DOHH2 (cell line): ENCODE data around the gene UBE2E1.

Experiments
- H3F3A ChIP-seq: fragments of 200-600 bp; sonication (generic), shearing (Covaris generic); 2 replicates; pipeline ENCODE4 v1.6.0; 2016; ENCODE audit warnings: antibody characterized with exemption, mild to moderate bottlenecking; ENCODE audit not compliant: control insufficient read depth, insufficient read depth
- H3K27ac ChIP-seq: fragments of 200-600 bp; sonication (generic); 2 replicates; pipeline ENCODE4 v1.5.1; 2014; ENCODE audit warnings: low read depth, mild to moderate bottlenecking, low read length, moderate library complexity
- H3K27me3 ChIP-seq: fragments of 200-600 bp; sonication (generic); 2 replicates; pipeline ENCODE4 v1.6.1; 2014; ENCODE audit warnings: mild to moderate bottlenecking, low read length, mixed read lengths; ENCODE audit not compliant: control insufficient read depth
- H3K36me3 ChIP-seq: fragments of 200-600 bp; sonication (generic); 2 replicates; pipeline ENCODE4 v1.6.1; 2014; ENCODE audit warnings: mild to moderate bottlenecking, low read length, moderate library complexity, mixed read lengths; ENCODE audit not compliant: control insufficient read depth
- H3K4me1 ChIP-seq: fragments of 200-600 bp; sonication (generic); 2 replicates; pipeline ENCODE4 v1.6.1; 2014; ENCODE audit warnings: mild to moderate bottlenecking, low read length, mixed read lengths; ENCODE audit not compliant: control insufficient read depth
- H3K4me2 ChIP-seq: fragments of 200-600 bp; sonication (generic); 2 replicates; pipeline ENCODE4 v1.6.0; 2014; ENCODE audit warnings: mild to moderate bottlenecking, low read length, moderate library complexity
- H3K4me3 ChIP-seq: fragments of 200-600 bp; sonication (generic); 2 replicates; pipeline ENCODE4 v1.5.1; 2014; ENCODE audit warnings: mild to moderate bottlenecking, low read length, mixed read lengths
- H3K79me2 ChIP-seq: fragments of 200-600 bp; sonication (generic); 2 replicates; pipeline ENCODE4 v1.6.1; 2014; ENCODE audit warnings: mild to moderate bottlenecking, low read length, mixed read lengths; ENCODE audit not compliant: control insufficient read depth
- H3K9me2 ChIP-seq: fragments of 200-600 bp; sonication (generic); replicated peaks from 2 replicates; pipeline ENCODE4 v1.6.1; 2014; ENCODE audit warnings: mild to moderate bottlenecking, low read length, mixed read lengths; ENCODE audit not compliant: control insufficient read depth
- H3K9me3 ChIP-seq: fragments of 200-600 bp; sonication (generic); 2 replicates; pipeline ENCODE4 v1.6.1; 2014; ENCODE audit warnings: antibody characterized with exemption, low read length, mixed read lengths; ENCODE audit not compliant: control insufficient read depth, insufficient read depth
- H4K20me1 ChIP-seq: fragments of 200-600 bp; sonication (generic); 2 replicates; pipeline ENCODE4 v1.6.0; 2014; ENCODE audit warnings: low read depth, mild to moderate bottlenecking, antibody characterized with exemption, low read length, moderate library complexity; ENCODE audit not compliant: control insufficient read depth, insufficient read depth
- CTCF ChIP-seq: fragments of 200-600 bp; sonication (generic); IDR thresholded peaks from one replicate; pipeline ENCODE4 v1.5.1; 2014; ENCODE audit warnings: antibody characterized with exemption, mild to moderate bottlenecking, low read depth, low read length; ENCODE audit not compliant: poor library complexity, severe bottlenecking
- EZH2phosphoT487 ChIP-seq: fragments of 200-600 bp; sonication (generic); IDR thresholded peaks from 2 replicates; pipeline ENCODE4 v1.6.1; 2017; ENCODE audit warnings: borderline replicate concordance, mild to moderate bottlenecking, antibody characterized with exemption, low read length, moderate library complexity, mixed read lengths

UBE2E1 gene

DNA sequence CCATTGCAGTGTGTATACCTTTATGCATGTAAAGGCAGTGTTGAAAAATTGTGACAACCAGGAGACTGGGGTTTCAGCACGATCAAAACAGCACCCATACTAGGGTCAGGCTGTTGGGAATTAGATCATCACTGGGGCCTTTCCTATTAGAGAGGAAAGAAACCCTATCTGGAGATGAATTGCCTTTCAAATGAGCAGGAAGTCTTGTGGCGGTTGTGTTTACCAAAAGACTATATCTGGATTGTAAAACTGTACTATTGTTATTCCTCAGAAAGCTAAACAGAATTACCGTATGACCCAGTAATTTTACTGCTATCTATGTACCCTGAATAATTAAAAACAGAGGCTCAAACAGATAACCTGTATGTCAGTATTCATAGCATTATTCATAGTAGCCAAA, 10.1 kb downstream of the UBE2E1 start:
- TF ChIP-seq CTCF (no peak), EZH2phosphoT487 (no peak)
- Histone ChIP-seq H3K27ac (no peak overlapping the region), H3K9me3 (no peaks in the 10 kb centered on the region), H3K27me3 (no peaks in the 10 kb centered on the region), H4K20me1 (0 out of 2 replicates have a peak, but pooled peaks cover 4% of the 10 kb centered on the region), H3K4me2 (no peak overlapping the region), H3K79me2 (peaks cover 52% of the 10 kb centered on the region), H3K36me3 (peaks cover 34% of the 10 kb centered on the region), H3K4me3 (no peak overlapping the region), H3K4me1 (peaks cover 8% of the 10 kb centered on the region), H3K9me2 (no peaks in the 10 kb centered on the region), H3F3A (peaks cover 3% of the 10 kb centered on the region; the same call in 1 of the 2 replicates)

- no peaks in the 10 kb centered on the region for H3K9me3 ChIP-seq
- H3K27ac ChIP-seq: no peak overlapping the region
- H3K27me3 ChIP-seq: no peaks in the 10 kb centered on the region
- H3K36me3 ChIP-seq: peaks cover 26% of the 10 kb centered on the region
- 0 out of 2 replicates have a peak, but pooled peaks cover 4% of the 10 kb centered on the region for H4K20me1 ChIP-seq
- no peak overlapping the region for H3K4me3 ChIP-seq
- H3K79me2 ChIP-seq: peaks cover 45% of the 10 kb centered on the region
- no peak overlapping the region for H3K4me2 ChIP-seq
- no peaks in the 10 kb centered on the region for H3F3A ChIP-seq
- H3K4me1 ChIP-seq: no peaks in the 10 kb centered on the region
- H3K9me2 ChIP-seq: no peaks in the 10 kb centered on the region
- TF ChIP-seq EZH2phosphoT487 (no peak), CTCF (no peak)
Measured at GRCh38 chr3:23816721-23817120, 11.0 kb downstream of the UBE2E1 start.

GRCh38 chr3:23817508-23818223, 11.9 kb downstream of the UBE2E1 start:
- H3K36me3 ChIP-seq: peaks cover 17% of the 10 kb centered on the region
- H3K4me2 ChIP-seq: no peak overlapping the region
- no peaks in the 10 kb centered on the region for H3F3A ChIP-seq
- peaks cover 4% of the 10 kb centered on the region; the same call in 1 of the 2 replicates for H4K20me1 ChIP-seq
- H3K4me1 ChIP-seq: no peaks in the 10 kb centered on the region
- H3K27me3 ChIP-seq: no peaks in the 10 kb centered on the region
- TF ChIP-seq CTCF (no peak), EZH2phosphoT487 (no peak)
- peaks cover 41% of the 10 kb centered on the region for H3K79me2 ChIP-seq
- no peaks in the 10 kb centered on the region for H3K9me2 ChIP-seq
- no peak overlapping the region for H3K4me3 ChIP-seq
- H3K27ac ChIP-seq: no peak overlapping the region
- H3K9me3 ChIP-seq: no peaks in the 10 kb centered on the region
